Activated naive CD4-positive, alpha-beta T cell treated with anti-CD3 and anti-CD28 coated beads, Interleukin-2, amount 10 ng/mL, durations not matched to agents 7 days and 5 days (primary cell): ENCODE measurements around the gene MRPS14.

Experiments
- CTCF ChIA-PET: fragments of 350-600 bp; sonication (Branson Sonifier 250); formaldehyde crosslinking; loops from one replicate; lab custom pipeline; 2021; ENCODE audit warnings: antibody characterized with exemption; lab: Charles Lee
- DNase-seq: peaks from one replicate; pipeline ENCODE4 v3.0.0-alpha.2; 2020
- H3K27ac Mint-ChIP-seq: one replicate; pipeline ENCODE4 v1.8.0; 2021; ENCODE audit warnings: mild to moderate bottlenecking, moderate library complexity, mixed read lengths
- H3K27me3 Mint-ChIP-seq: one replicate; pipeline ENCODE4 v1.8.0; 2021; ENCODE audit warnings: mild to moderate bottlenecking, mixed read lengths
- H3K36me3 Mint-ChIP-seq: one replicate; pipeline ENCODE4 v1.8.0; 2021; ENCODE audit warnings: mixed read lengths
- H3K4me1 Mint-ChIP-seq: one replicate; pipeline ENCODE4 v1.8.0; 2021; ENCODE audit warnings: mixed read lengths
- H3K4me3 Mint-ChIP-seq: one replicate; pipeline ENCODE4 v1.8.0; 2021; ENCODE audit warnings: mild to moderate bottlenecking, moderate library complexity, mixed read lengths
- H3K9me3 Mint-ChIP-seq: one replicate; pipeline ENCODE4 v1.8.0; 2021; ENCODE audit warnings: mixed read lengths

Gene MRPS14

GRCh38 chr1:174965362-174966007, 57.7 kb downstream of the MRPS14 start:
- DNase-seq, result peak; percentile 47
- CTCF ChIA-PET, result interaction anchor here (0.7 to 1.2 kb wide), 4 partner anchors 11 to 64 kb away, joined by 3 to 4 read pairs (median 3); no protein-coding TSS in a partner anchor
- Mint-ChIP-seq H3K36me3 (peaks cover 16% of the 10 kb centered on the region), H3K27ac (peak overlapping the region; percentile 100), H3K27me3 (no peaks in the 10 kb centered on the region), H3K4me1 (peaks cover 72% of the 10 kb centered on the region), H3K9me3 (no peaks in the 10 kb centered on the region), H3K4me3 (peak overlapping the region; percentile 84)

- H3K9me3 Mint-ChIP-seq, result no peaks in the 10 kb centered on the region
- CTCF ChIA-PET, result interaction anchor here (1.0 to 1.2 kb wide), 2 partner anchors 21 to 36 kb away, joined by 3 read pairs; no protein-coding TSS in a partner anchor
- peaks cover 14% of the 10 kb centered on the region for H3K36me3 Mint-ChIP-seq
- no peaks in the 10 kb centered on the region for H3K27me3 Mint-ChIP-seq
- no peak for DNase-seq
- H3K27ac Mint-ChIP-seq, result peak overlapping the region; percentile 100
- peak overlapping the region; percentile 84 for H3K4me3 Mint-ChIP-seq
- peaks cover 67% of the 10 kb centered on the region for H3K4me1 Mint-ChIP-seq
These were observed 58.3 kb downstream of the MRPS14 start for GRCh38 chr1:174964972-174965361.

DNA sequence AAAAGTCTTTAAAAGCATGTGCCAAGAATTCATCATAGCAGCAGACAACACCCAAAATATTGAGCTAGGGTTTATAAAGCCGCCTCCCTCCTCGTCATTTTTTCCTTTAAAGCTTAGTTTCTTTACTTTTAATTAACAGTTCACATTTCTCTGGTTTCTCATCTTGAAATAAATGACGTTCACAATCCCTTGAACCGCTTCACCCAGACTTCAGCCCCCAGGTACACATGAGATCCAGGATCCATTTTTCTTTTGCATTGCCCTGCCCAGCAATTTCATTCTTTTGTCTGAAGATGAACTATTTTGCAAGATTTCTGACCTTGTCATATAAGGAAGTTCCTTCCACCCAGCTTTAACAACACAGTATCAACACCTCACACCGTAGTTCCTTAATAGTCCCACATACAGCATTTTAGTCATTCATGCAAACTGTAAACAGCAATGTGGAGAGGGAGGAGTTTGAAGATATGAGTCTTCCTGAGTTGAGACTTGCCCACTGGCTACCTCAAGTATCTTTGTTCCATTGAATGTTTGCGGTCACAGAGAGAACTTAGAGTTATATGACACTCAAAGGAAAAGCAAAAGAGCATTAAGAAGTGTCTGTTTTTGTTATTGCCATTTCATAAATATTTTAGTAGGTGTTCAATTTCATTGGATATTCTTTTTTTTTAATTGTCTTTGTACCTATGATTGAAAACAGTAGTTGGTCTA, 58.8 kb downstream of the MRPS14 start:
- peak; percentile 35 for DNase-seq
- peaks cover 62% of the 10 kb centered on the region for H3K4me1 Mint-ChIP-seq
- CTCF ChIA-PET, result interaction anchor here (0.7 to 1.4 kb wide), 4 partner anchors 10 to 36 kb away, joined by 3 to 4 read pairs (median 3); no protein-coding TSS in a partner anchor
- H3K36me3 Mint-ChIP-seq, result peaks cover 9% of the 10 kb centered on the region
- H3K4me3 Mint-ChIP-seq, result peak overlapping the region; percentile 84
- H3K27me3 Mint-ChIP-seq, result no peaks in the 10 kb centered on the region
- H3K27ac Mint-ChIP-seq, result peak overlapping the region; percentile 100
- H3K9me3 Mint-ChIP-seq, result no peaks in the 10 kb centered on the region

DNA sequence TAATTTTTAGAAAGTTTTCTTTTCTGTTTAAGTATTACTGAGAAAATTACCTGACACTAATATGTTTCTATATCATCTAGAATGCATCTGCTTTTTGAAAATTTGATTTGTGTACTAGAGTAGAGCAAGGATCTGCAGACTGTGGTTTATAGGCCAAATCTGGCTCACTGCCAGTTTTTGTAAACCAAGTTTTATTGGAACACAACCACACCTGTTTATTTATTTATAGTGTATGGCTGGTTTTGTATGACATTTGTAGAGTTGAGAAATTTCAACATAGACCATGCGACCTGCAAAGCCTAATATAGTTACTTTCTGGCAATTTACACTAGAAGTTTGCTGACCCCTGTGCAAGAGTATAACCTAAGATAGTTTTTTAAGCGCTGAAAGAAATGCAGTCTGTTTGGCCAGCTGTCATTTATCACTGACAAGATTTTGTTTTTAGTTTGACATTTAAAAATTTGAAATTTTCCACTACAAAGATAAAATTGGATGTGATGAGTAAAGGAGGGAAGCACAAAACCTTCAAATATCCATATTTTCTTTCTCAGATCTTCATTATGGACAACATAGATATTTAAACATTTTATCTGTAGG, 59.6 kb downstream of the MRPS14 start:
- Mint-ChIP-seq H3K9me3 (no peaks in the 10 kb centered on the region), H3K4me3 (no peak overlapping the region)
- no peak for DNase-seq

More for the DNA sequence above, 59.6 kb downstream of the MRPS14 start:
- Mint-ChIP-seq H3K36me3 (peaks cover 4% of the 10 kb centered on the region), H3K27ac (peak overlapping the region; percentile 100), H3K27me3 (no peaks in the 10 kb centered on the region), H3K4me1 (peaks cover 58% of the 10 kb centered on the region)
- CTCF ChIA-PET, result interaction anchor here (0.7 to 1.4 kb wide), 4 partner anchors 11 to 37 kb away, joined by 3 to 4 read pairs (median 3); no protein-coding TSS in a partner anchor
